ENCODE measurements around the gene PSME1. TPM values are rescaled to one million over a fixed set of nuclear protein-coding genes. Genes with fewer than 3 reads are reported as not detected.

Gene PSME1
- total RNA-seq, 1 donor = 218 TPM

Other genes starting within 250 kb of the PSME1 start
- gene DHRS4, start 182.4 kb upstream of the PSME1 start, total RNA-seq = 14.1 TPM
- gene DHRS4L2, start 147.3 kb upstream of the PSME1 start, total RNA-seq = 5.6 TPM
- gene CARMIL3, start 84.2 kb upstream of the PSME1 start, total RNA-seq = 0.52 TPM
- gene CPNE6, start 64.6 kb upstream of the PSME1 start, total RNA-seq = not detected
- 4.6 TPM for gene PCK2, start 41.9 kb upstream of the PSME1 start, total RNA-seq
- 59.1 TPM for gene DCAF11, start 21.4 kb upstream of the PSME1 start, total RNA-seq
- 1.2 TPM for gene NRL, start 21.2 kb upstream of the PSME1 start, total RNA-seq
- 0.42 TPM for gene FITM1, start 5.5 kb upstream of the PSME1 start, total RNA-seq
- gene EMC9, start 5.4 kb downstream of the PSME1 start, total RNA-seq = 4.1 TPM
- 78.9 TPM for gene PSME2, start 10.4 kb downstream of the PSME1 start, total RNA-seq
- 38.4 TPM for gene RNF31, start 11.3 kb downstream of the PSME1 start, total RNA-seq
- 126 TPM for gene IRF9, start 25.1 kb downstream of the PSME1 start, total RNA-seq
- 22.7 TPM for gene REC8, start 35.9 kb downstream of the PSME1 start, total RNA-seq
- gene IPO4, start 52.6 kb downstream of the PSME1 start, total RNA-seq = 13.3 TPM
- 13.6 TPM for gene TM9SF1, start 59.2 kb downstream of the PSME1 start, total RNA-seq
- 0.31 TPM for gene TSSK4, start 69.5 kb downstream of the PSME1 start, total RNA-seq
- gene CHMP4A, start 77.3 kb downstream of the PSME1 start, total RNA-seq = 90.8 TPM
- gene MDP1, start 79.9 kb downstream of the PSME1 start, total RNA-seq = 4.5 TPM
- 51.2 TPM for gene NEDD8, start 96.2 kb downstream of the PSME1 start, total RNA-seq
- 31.1 TPM for gene GMPR2, start 96.7 kb downstream of the PSME1 start, total RNA-seq
- 70.7 TPM for gene TINF2, start 106.4 kb downstream of the PSME1 start, total RNA-seq
- 4.2 TPM for gene TGM1, start 127.0 kb downstream of the PSME1 start, total RNA-seq
- 25.1 TPM for gene RABGGTA, start 135.4 kb downstream of the PSME1 start, total RNA-seq
- gene DHRS1, start 163.6 kb downstream of the PSME1 start, total RNA-seq = 10.4 TPM
- 11.2 TPM for gene NOP9, start 163.7 kb downstream of the PSME1 start, total RNA-seq
- 14.4 TPM for gene CIDEB, start 171.8 kb downstream of the PSME1 start, total RNA-seq
- 12.6 TPM for gene LTB4R2, start 173.9 kb downstream of the PSME1 start, total RNA-seq
- gene LTB4R, start 175.3 kb downstream of the PSME1 start, total RNA-seq = 12.5 TPM
- gene ADCY4, start 198.9 kb downstream of the PSME1 start, total RNA-seq = 2.3 TPM
- 9.9 TPM for gene RIPK3, start 203.8 kb downstream of the PSME1 start, total RNA-seq
- 0.10 TPM for gene NFATC4, start 232.0 kb downstream of the PSME1 start, total RNA-seq

All from mononuclear cell (primary cell).